ENCODE measurements around the gene FSTL4. TPM values are rescaled to one million over a fixed set of nuclear protein-coding genes. Genes with fewer than 3 reads are reported as not detected.

The FSTL4 gene
- polyA plus RNA-seq, 3 donors = not detected

GRCh38 chr5:133267601-133268000 lies 344.7 kb downstream of the FSTL4 start:
- no peaks in the 10 kb centered on the region for H3K27me3 ChIP-seq (ENCODE audit: control insufficient read depth in 2 of 2, insufficient read depth in 2 of 2, low read length in 2 of 2)
- no peak overlapping the region for H3K4me3 Mint-ChIP-seq
- 83% methylated on average over 1 of the region's 1 CpG for WGBS (ENCODE audit: insufficient coverage)
- TF ChIP-seq CTCF (IDR thresholded peaks at IDR 0.05) = no peak
- peaks cover 0 to 2% (median 0%) of the 10 kb centered on the region in 7 donors for H3K9me3 Mint-ChIP-seq
- H3K9me3 ChIP-seq (replicated peaks in 1 of 2; ENCODE audit: control insufficient read depth in 1 of 2, insufficient read depth in 1 of 2, low read length in 2 of 2) = no peaks in the 10 kb centered on the region
- H2AFZ ChIP-seq (ENCODE audit: insufficient read depth, low read depth, low read length, poor library complexity, severe bottlenecking) = no peak overlapping the region
- no peaks in the 10 kb centered on the region for H3K4me1 Mint-ChIP-seq
- no peaks in the 10 kb centered on the region for H3K79me2 ChIP-seq (ENCODE audit: insufficient read depth, low read length)
- no peak overlapping the region for H3K9ac ChIP-seq (ENCODE audit: insufficient read depth, low read length, poor library complexity, severe bottlenecking)
- no peaks in the 10 kb centered on the region for H3K4me1 ChIP-seq (ENCODE audit: control insufficient read depth in 1 of 2, insufficient read depth in 2 of 2, low read length in 2 of 2)
- intact Hi-C loops (cut with micrococcal nuclease) = no loop called here
- H3K27me3 Mint-ChIP-seq (ENCODE audit: low read depth in 3 of 3) = peaks cover 3 to 11% (median 4%) of the 10 kb centered on the region in 3 donors
- no peaks in the 10 kb centered on the region for H4K20me1 ChIP-seq (ENCODE audit: insufficient read depth, low read length)
- no peak for DNase-seq
- H3K36me3 ChIP-seq (replicated peaks in 1 of 2; ENCODE audit: control insufficient read depth in 1 of 2, insufficient read depth in 2 of 2, low read length in 2 of 2) = no peaks in the 10 kb centered on the region
- no peaks in the 10 kb centered on the region for H3K36me3 Mint-ChIP-seq
- H3K4me3 ChIP-seq (replicated peaks in 1 of 3; ENCODE audit: low read depth in 2 of 3, low read length in 3 of 3) = no peak overlapping the region
- no peak overlapping the region for H3K27ac ChIP-seq (ENCODE audit: low read depth in 1 of 2, low read length in 2 of 2)
- no peak overlapping the region for H3K27ac Mint-ChIP-seq
- no peak overlapping the region for H3K4me2 ChIP-seq (replicated peaks; ENCODE audit: extremely low read depth, low read length, poor library complexity, severe bottlenecking)

- Histone ChIP-seq H3K36me3 (replicated peaks in 1 of 2; ENCODE audit: control insufficient read depth in 1 of 2, insufficient read depth in 2 of 2, low read length in 2 of 2) (no peaks in the 10 kb centered on the region), H3K9ac (ENCODE audit: insufficient read depth, low read length, poor library complexity, severe bottlenecking) (no peak overlapping the region), H3K27ac (ENCODE audit: low read depth in 1 of 2, low read length in 2 of 2) (no peak overlapping the region), H3K9me3 (replicated peaks in 1 of 2; ENCODE audit: control insufficient read depth in 1 of 2, insufficient read depth in 1 of 2, low read length in 2 of 2) (no peaks in the 10 kb centered on the region), H2AFZ (ENCODE audit: insufficient read depth, low read depth, low read length, poor library complexity, severe bottlenecking) (no peak overlapping the region), H3K4me1 (ENCODE audit: control insufficient read depth in 1 of 2, insufficient read depth in 2 of 2, low read length in 2 of 2) (no peaks in the 10 kb centered on the region), H3K79me2 (ENCODE audit: insufficient read depth, low read length) (no peaks in the 10 kb centered on the region), H4K20me1 (ENCODE audit: insufficient read depth, low read length) (no peaks in the 10 kb centered on the region), H3K4me2 (replicated peaks; ENCODE audit: extremely low read depth, low read length, poor library complexity, severe bottlenecking) (no peak overlapping the region), H3K27me3 (ENCODE audit: control insufficient read depth in 2 of 2, insufficient read depth in 2 of 2, low read length in 2 of 2) (no peaks in the 10 kb centered on the region), H3K4me3 (replicated peaks in 1 of 3; ENCODE audit: low read depth in 2 of 3, low read length in 3 of 3) (no peak overlapping the region)
- no peaks in the 10 kb centered on the region for H3K4me1 Mint-ChIP-seq
- no peaks in the 10 kb centered on the region for H3K36me3 Mint-ChIP-seq
- H3K9me3 Mint-ChIP-seq = peaks cover 0 to 2% (median 0%) of the 10 kb centered on the region in 7 donors
- WGBS (ENCODE audit: insufficient coverage) = 100% methylated on average over 1 of the region's 4 CpGs
- no peak for DNase-seq
- H3K27ac Mint-ChIP-seq = peak overlapping the region in 1 of 7 donors; percentile 50
- no peak for TF ChIP-seq CTCF (IDR thresholded peaks at IDR 0.05)
- no peak overlapping the region for H3K4me3 Mint-ChIP-seq
- intact Hi-C loops (cut with micrococcal nuclease) = no loop called here
- peaks cover 3 to 11% (median 4%) of the 10 kb centered on the region in 3 donors for H3K27me3 Mint-ChIP-seq (ENCODE audit: low read depth in 3 of 3)
Observed at GRCh38 chr5:133266966-133267365, 345.4 kb downstream of the FSTL4 start.

Data from CD14-positive monocyte (primary cell).